Activated naive CD4-positive, alpha-beta T cell treated with anti-CD3 and anti-CD28 coated beads, Interleukin-2, amount 50 U/mL, for 16 hours (primary cell): Measurements from ENCODE around the gene MAPT.

Experiments
- DNase-seq: peaks from one replicate; pipeline ENCODE4 v3.0.0-alpha.2; 2020

Gene MAPT

DNA sequence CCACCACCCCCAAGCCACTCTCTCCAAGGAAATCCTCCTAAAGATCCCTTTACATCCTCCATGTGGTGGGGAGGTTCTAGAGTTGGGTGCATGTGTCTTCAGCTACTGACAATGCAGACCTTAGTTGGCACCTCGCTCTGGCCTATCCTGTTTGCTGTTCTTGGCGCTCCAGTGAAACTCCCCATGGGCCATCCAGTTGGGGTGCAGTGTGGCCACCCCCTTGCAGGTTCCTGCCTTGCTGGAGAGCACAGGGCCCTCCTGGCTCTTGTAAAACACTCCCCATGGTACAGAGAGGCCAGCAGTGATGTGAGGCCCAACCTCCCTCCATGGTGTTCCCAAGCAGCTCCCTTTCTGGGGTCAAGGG is 82.0 kb downstream of the MAPT start:
- no peak for DNase-seq

DNA sequence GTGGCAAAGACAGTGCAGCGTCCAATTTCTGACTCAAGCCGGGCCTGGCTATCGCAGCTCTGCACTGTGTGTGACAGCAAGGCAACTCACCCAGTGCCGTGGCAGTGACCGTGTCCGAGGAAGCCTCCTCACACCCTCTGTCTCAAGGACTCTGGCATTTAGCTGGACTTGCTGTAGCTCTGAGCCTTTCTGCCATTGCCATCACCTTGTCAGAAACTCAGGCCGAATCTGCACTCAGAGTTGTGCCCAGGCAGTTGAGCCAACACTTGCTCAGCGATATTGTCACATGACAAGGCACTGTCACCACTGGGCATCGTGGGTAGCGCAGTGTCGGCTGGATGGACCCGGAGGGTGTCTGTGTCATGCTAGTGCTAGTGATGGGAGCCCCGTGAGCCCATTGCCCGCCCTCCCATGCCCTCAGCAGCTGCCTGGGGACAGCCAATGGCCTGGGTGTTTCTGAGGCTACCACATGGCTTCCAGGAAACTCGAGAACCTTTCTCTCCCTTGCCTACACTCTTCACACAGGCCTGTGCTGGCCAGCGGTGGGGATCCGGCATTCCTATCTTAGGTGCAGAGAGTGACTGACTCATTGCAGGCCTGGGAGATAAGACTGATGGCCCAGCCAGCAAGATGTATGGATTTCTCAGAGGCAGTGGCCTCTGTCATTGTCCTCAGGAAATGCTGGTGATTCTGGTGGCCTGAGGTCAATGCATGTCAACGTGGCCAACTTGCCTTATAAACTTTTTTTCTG is 82.6 kb downstream of the MAPT start:
- no peak for DNase-seq

DNA sequence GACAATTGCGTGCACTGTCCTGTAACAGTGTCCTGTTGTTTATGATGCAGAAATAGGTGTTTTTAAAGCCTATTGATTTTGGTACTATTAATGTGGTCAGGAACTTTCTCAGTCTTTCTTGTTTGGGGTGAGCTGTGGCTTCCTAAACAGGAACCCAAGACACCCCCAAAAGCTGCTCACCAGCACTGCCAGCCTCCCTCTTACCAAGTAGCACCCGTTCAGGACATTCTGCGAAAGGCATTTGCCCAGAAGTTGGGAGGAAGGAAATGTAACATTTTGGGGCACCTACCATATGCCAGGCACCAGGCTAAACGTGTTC is 83.1 kb downstream of the MAPT start:
- DNase-seq: no peak

DNA sequence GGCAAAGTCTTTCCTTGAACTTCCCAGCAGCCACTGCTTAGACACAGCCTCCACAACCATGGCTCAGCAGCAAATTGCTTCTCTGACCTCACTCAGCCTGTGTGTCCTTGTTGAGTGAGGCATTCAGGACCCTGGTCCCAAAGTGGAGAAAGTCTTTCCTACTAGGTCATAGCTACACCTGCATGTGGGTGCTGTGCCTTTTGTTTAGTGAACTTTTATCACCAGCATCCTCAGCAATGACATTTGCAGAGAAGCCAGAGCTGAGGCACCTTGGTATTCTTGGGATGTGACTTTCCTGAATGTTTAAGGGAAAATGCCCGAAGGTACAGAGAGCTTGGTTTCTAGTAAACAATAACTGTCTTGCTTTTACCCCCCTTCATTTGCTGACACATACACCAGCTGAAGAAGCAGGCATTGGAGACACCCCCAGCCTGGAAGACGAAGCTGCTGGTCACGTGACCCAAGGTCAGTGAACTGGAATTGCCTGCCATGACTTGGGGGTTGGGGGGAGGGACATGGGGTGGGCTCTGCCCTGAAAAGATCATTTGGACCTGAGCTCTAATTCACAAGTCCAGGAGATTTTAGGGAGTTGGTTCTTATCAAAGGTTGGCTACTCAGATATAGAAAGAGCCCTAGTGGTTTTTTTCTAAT is 83.7 kb downstream of the MAPT start:
- DNase-seq: no peak

DNA sequence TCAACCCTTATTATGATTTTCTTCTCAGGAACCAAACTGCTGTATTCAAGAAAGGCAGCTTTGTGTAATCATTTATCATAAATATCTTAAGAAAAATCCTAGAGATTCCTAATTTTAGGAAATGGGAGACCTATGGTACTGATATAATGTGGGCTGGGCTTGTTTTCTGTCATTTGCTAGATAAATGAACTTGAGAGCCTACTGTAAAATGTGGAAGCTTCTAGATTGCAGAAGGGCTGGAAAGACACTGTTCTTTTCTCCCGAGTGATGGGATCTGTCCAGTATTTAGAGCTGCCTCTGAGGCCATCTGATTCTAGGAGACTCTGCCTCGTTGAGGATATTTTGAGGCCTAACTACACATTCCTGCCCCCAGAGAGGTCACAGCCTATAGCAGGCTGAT is 84.8 kb downstream of the MAPT start:
- no peak for DNase-seq

DNA sequence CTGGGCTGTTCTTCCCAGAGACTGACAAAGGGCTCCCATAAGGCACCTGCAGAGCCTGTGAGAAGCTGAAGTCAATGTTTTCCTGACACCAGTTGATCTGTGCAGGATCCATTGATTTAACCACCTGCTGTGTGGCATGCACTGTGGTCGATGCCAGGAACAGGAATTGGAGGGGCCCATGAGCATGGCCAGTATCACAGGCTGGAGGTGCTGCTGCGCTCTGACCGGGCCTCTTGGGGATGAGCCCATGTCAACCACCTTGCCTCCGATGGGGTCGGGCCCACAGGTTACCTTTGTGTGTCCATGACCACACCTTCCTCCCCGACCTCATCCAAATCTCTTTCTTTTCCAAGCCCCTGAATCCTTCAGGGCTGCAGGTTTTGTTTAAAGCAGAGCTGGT is 86.5 kb downstream of the MAPT start:
- no peak for DNase-seq

DNA sequence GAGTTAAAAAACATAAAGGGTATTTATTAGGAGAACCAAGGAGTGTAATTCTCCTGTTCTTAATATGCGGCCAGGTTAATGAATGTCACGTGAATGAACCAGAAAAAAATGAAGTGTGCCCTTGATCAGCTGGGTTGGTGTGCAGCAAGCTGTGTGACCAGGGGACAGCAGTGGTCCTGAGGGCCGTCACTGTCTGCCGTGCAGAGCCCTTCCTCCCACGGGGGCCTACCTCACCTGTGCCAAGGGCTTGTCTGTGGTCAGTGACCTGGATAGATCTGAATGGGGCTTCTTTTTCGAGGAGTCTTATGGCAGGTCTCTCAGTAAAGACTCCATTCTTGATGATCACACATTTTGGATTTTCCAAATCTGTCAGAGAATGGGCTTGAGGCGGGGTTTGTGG is 87.0 kb downstream of the MAPT start:
- no peak for DNase-seq

DNA sequence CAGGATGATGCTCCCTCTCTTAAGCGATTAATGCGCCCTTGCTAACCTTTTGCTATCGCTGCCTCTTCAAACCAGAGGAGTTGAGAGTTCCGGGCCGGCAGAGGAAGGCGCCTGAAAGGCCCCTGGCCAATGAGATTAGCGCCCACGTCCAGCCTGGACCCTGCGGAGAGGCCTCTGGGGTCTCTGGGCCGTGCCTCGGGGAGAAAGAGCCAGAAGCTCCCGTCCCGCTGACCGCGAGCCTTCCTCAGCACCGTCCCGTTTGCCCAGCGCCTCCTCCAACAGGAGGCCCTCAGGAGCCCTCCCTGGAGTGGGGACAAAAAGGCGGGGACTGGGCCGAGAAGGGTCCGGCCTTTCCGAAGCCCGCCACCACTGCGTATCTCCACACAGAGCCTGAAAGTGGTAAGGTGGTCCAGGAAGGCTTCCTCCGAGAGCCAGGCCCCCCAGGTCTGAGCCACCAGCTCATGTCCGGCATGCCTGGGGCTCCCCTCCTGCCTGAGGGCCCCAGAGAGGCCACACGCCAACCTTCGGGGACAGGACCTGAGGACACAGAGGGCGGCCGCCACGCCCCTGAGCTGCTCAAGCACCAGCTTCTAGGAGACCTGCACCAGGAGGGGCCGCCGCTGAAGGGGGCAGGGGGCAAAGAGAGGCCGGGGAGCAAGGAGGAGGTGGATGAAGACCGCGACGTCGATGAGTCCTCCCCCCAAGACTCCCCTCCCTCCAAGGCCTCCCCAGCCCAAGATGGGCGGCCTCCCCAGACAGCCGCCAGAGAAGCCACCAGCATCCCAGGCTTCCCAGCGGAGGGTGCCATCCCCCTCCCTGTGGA is 88.6 kb downstream of the MAPT start:
- no peak for DNase-seq

DNA sequence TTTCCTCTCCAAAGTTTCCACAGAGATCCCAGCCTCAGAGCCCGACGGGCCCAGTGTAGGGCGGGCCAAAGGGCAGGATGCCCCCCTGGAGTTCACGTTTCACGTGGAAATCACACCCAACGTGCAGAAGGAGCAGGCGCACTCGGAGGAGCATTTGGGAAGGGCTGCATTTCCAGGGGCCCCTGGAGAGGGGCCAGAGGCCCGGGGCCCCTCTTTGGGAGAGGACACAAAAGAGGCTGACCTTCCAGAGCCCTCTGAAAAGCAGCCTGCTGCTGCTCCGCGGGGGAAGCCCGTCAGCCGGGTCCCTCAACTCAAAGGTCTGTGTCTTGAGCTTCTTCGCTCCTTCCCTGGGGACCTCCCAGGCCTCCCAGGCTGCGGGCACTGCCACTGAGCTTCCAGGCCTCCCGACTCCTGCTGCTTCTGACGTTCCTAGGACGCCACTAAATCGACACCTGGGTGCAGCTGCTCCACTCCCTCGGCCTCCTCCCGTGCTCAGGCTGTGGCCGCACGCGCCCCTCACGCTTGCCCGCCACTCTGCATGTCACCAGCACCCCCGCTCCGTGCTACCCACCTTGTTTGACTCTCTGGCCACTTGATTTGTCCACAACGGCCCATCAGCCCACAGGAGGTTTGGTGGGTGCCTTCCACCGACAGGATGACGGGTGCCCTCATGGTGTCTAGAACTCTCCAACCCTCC is 89.4 kb downstream of the MAPT start:
- no peak for DNase-seq

DNA sequence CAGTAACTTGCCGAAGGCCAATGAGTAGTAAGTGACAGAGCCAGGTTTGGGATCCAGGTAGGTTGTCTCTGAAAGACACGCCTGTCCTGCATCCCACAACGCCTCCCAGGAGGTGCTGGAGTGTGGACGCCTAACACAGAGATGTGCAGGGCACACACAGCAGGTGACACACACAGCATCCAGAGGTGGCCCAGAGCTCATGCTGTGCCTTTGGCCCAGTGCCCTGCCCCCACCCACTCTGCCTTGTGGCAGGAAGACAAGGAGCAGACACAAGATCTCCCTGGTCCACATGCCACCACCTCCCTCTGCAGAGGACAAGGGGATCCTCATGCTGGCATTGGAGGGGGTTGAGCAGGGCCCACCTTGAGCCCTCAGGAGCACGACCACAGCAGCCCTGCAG is 90.0 kb downstream of the MAPT start:
- no peak for DNase-seq

DNA sequence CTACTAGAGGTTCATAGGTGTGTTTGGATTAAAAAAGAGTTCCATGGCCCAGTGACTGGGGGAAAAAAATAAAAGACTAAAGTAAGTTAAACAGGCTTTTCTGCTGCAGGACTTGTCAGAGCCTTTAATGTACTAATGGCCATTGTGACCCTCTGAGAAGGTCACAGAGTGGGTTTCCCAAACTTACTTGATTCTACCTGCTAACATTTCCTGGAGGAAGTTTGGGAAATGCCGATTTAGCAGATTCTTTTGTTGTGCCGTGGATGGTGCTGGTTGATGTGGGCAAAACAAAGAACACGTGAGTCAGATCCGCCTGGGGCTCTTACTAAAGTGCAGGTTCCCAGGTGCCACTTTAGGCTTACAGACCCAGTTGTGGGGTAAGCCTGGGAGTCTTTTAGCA is 91.1 kb downstream of the MAPT start:
- no peak for DNase-seq

DNA sequence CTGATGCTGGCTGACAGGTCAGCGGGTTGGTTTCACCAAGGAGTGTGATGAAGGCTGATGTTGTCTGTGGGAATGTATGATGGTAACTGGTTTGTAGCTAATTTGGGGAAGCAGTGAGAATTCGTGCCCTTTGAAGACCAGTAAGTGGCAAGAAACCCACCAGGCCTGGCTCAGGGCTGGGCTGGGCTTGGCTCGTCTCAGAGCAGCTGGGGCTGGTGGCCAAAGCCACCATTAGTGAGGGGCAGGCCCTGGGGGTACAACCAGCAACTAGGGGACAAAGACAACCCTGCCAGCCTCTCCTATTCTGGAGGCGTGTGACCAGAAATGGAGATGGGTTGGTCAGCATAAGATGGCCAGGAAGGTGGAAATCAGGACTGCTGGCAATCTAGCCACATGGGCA is 91.7 kb downstream of the MAPT start:
- no peak for DNase-seq

DNA sequence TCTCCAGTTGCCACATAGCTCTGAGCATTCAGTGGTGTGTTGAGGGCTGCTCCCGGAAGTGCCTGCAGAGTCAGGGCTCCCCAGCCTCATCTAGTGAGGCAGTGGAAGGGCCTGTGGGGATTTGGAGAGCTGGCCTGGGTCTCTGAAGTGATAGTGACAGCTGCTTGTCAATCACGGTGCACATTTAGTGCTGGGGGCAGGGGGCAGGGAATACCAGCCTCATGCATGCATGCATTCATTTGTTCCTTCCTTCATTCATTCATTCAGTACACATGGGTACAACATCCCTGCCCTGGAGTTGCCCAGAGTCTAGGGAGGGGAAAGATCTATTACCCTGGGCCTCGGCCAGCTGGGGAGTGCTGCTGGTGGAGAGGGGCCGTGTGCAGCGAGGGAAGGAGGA is 93.4 kb downstream of the MAPT start:
- no peak for DNase-seq

DNA sequence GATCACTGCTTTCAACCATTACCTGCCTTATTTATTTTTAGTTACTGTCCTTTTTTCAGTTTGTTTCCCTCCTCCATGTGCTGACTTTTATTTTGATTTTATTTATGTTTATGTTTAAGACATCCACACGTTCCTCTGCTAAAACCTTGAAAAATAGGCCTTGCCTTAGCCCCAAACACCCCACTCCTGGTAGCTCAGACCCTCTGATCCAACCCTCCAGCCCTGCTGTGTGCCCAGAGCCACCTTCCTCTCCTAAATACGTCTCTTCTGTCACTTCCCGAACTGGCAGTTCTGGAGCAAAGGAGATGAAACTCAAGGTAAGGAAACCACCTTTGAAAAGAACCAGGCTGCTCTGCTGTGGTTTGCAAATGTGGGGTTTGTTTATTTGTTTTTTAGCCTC is 95.4 kb downstream of the MAPT start:
- DNase-seq: no peak

DNA sequence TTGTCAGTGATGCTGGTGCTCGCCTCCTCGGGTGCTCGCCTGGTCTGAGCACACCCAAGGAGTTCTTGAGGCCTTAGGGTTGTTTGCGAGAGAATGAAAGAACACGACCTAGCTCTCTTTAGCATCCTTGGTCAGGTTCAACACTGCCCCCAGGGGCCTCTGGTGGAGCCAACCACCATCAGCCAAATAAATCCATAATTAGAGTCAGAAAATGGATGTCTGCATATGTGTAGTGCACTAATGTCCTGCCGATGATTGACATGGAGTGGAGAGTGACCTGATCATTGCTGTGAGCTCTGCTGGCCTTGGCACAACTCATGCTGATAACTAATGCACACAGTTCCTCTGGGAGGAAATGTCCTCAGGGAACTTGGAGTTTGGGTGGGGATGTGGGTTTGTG is 96.5 kb downstream of the MAPT start:
- no peak for DNase-seq

DNA sequence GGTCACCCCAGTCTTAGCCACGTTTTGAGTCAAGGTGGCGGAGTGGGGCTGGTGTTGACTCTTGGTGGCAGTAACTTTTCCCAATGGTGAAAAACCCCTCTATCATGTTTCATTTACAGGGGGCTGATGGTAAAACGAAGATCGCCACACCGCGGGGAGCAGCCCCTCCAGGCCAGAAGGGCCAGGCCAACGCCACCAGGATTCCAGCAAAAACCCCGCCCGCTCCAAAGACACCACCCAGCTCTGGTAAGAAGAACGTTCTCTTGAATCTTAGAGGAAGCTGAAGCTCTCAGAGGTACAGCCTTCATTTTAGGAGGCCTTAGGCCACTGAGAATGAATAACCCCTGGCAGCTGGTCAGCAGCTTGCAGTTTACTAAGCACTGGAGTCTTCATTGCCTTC is 97.0 kb downstream of the MAPT start:
- no peak for DNase-seq

DNA sequence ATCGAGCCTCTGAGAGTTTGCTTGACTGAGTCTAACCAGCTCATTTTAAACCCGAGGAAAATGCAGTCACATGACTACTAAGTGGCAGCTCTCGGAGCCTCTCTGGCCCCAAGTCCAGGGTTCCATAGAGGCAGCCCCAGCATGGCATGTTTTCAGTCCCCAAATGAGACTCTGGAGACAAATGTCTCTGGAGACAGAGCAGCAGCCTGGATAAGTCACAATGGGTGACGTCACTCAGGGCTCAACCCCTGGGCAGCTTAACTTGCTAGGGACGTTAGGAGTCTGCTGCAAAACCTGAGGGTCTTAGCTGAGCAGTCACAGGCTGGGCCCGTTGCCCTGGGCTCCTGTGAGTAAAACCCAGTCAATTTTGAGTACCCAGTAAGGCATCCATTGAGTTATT is 97.8 kb downstream of the MAPT start:
- DNase-seq: no peak

DNA sequence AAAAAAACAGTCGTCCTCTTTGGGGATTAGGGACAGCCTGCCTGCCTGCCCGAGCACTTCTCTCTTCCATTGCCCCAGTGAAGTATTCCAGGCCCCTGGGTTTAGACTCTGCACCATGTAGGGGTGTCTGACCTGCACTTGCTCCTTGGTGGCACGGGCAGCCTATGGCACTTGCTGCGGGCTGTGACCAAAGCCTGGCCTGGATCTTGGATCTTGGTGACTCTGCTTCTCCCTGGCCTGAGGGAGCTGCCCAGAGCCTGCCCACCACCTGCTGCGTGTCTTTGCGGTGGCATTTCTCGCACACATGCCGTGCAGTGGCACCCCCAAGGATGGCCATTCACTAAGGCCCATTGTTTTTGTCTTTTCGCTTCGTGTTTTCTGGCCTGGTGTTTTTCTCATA is 98.5 kb downstream of the MAPT start:
- DNase-seq: no peak

DNA sequence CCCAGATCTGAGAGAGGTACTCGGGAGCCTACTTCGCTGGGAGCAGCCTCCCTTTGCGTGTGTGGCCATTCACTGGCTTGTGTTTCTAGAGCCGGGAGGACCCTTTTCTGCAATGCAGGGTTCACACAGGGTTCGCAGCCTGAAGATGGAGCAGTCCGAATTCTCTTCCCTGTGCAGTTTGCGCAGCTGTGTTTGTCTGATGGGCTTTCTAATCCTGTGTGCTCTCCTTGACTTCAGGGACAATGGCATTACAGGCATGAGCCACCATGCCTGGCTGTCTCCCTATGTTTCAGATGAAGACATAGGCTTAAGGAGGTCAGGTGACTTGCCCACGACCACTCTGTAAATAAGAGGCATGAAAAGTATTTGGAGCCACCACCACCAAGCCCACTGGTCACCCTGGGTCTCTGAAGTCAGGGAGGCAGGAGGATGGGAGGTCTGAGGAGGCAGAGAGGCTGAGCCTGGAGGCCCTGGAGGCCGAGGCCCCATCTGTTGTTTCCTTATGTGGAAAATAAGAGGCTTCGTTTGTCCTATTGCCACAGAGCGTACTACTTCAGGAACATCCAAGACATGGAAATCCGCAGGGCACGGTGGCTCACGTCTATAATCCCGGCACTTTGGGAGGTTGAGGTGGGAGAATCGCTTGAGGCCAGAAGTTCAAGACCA is 99.7 kb downstream of the MAPT start:
- DNase-seq: no peak

DNA sequence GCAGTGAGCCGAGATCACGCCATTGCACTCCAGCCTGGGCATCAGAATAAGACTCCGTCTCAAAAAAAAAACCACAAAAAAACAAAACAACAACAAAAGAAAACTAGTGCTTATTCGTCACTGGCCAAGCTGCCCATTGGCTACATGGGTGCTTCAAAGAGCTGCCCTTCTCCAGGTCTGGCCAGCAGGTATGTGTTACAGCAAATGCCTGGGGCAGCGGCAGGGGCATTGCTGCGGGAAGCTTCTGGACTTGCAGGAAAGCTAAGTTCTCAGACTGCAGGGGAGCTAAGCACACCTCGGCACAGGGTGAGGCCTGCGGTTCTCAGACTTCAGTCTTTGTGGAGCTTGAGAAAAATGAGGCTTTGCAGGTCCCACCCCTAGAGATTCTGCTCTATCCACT is 100.6 kb downstream of the MAPT start:
- DNase-seq: no peak

DNA sequence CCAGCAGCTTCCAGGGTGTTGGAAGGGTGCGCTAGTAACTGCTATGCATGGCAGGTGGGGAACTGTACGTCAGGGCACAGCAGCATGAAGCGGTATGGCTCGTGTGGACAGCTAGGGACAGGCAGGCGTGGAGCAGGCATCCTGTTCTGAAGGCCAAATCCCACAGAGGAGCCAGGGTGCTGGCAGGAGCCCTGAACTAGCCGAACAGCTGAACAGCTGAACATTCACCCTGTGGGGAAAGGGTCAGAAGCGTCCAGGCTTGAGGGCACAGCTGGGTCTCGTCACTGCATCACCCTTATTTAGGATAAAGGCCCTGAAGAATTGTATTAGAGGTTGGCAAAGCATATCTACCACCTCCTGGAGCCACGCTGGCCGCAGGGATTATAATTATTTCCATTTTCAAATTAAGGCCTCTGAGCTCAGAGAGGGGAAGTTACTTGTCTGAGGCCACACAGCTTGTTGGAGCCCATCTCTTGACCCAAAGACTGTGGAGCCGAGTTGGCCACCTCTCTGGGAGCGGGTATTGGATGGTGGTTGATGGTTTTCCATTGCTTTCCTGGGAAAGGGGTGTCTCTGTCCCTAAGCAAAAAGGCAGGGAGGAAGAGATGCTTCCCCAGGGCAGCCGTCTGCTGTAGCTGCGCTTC is 101.4 kb downstream of the MAPT start:
- no peak for DNase-seq

DNA sequence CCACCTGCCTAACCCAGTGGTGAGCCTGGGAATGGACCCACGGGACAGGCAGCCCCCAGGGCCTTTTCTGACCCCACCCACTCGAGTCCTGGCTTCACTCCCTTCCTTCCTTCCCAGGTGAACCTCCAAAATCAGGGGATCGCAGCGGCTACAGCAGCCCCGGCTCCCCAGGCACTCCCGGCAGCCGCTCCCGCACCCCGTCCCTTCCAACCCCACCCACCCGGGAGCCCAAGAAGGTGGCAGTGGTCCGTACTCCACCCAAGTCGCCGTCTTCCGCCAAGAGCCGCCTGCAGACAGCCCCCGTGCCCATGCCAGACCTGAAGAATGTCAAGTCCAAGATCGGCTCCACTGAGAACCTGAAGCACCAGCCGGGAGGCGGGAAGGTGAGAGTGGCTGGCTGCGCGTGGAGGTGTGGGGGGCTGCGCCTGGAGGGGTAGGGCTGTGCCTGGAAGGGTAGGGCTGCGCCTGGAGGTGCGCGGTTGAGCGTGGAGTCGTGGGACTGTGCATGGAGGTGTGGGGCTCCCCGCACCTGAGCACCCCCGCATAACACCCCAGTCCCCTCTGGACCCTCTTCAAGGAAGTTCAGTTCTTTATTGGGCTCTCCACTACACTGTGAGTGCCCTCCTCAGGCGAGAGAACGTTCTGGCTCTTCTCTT is 102.1 kb downstream of the MAPT start:
- DNase-seq: no peak
